ENCODE results near the gene RALGPS1.

GRCh38 chr9:127095411-127095810 is 180.8 kb downstream of the RALGPS1 start:
- TF ChIP-seq CTCF (IDR thresholded peaks at IDR 0.05) (no peak), POLR2AphosphoS5 (IDR thresholded peaks at IDR 0.05; ENCODE audit: low read depth, low read length) (no peak), SIN3A (IDR thresholded peaks at IDR 0.05; ENCODE audit: borderline replicate concordance, low read depth, low read length) (no peak), TAF1 (IDR thresholded peaks at IDR 0.05; ENCODE audit: borderline replicate concordance, low read depth, low read length) (no peak), EP300 (IDR thresholded peaks at IDR 0.05; ENCODE audit: borderline replicate concordance in 1 of 2, low read depth in 1 of 2, low read length in 1 of 2) (no peak)
